ENCODE measurements around the gene PROCR.
"Not testable (repeated sequence)": the region's sequence is repeated elsewhere in the genome, so short reads cannot be mapped to it uniquely, and the experiment has no call there.

The PROCR gene

GRCh38 chr20:35196313-35196712 is 24.4 kb downstream of the PROCR start:
- no peak for DNase-seq

- DNase-seq, result no peak
Observed at GRCh38 chr20:35199740-35200139, 27.9 kb downstream of the PROCR start.

- DNase-seq, result no peak
Observed at GRCh38 chr20:35200267-35200666, 28.4 kb downstream of the PROCR start.

GRCh38 chr20:35201467-35201866 is 29.6 kb downstream of the PROCR start:
- not testable (repeated sequence) for DNase-seq

- no peak for DNase-seq
Observed at GRCh38 chr20:35206802-35207201, 34.9 kb downstream of the PROCR start.

- peak; percentile 83 for DNase-seq
Observed at GRCh38 chr20:35207950-35208611, 36.2 kb downstream of the PROCR start.

- no peak for DNase-seq
Observed at GRCh38 chr20:35215066-35215956, 43.4 kb downstream of the PROCR start.

GRCh38 chr20:35216541-35216940 is 44.7 kb downstream of the PROCR start:
- DNase-seq, result no peak

GRCh38 chr20:35223941-35224340 is 52.1 kb downstream of the PROCR start:
- DNase-seq, result no peak

GRCh38 chr20:35224536-35224935 is 52.7 kb downstream of the PROCR start:
- DNase-seq, result no peak

GRCh38 chr20:35225319-35226125 is 53.6 kb downstream of the PROCR start:
- DNase-seq, result no peak

- no peak for DNase-seq
Observed at GRCh38 chr20:35226126-35226883, 54.4 kb downstream of the PROCR start, which contains the start of gene MMP24. Gene MMP24, plus strand, starts transcription at chr20:35226690. Its CDS starts 49 bp downstream, at chr20:35226739.
